Pancreas (tissue), 10 donors: ENCODE data around the gene ACAD11. TPM values are rescaled to one million over a fixed set of nuclear protein-coding genes. Genes with fewer than 3 reads are reported as not detected.

Experiments
- ATAC-seq, 4 donors: fragments of 200-7000 bp; cut with Tn5 transposase; one replicate each; pipeline versions ENCODE4 v1.8.0 to v1.9.1; 2020; ENCODE audit warnings: mild to moderate bottlenecking in 4 of 4, moderate library complexity in 4 of 4
- DNase-seq, 6 donors: peaks; one replicate each; pipeline ENCODE4 v3.0.0-alpha.2; 2020
- FAIRE-seq: peaks from 2 replicates; lab custom pipeline; 2012; peaks lifted over from hg19 to GRCh38; lab: Jason Lieb, UNC
- H3K27ac ChIP-seq, 4 donors: fragments of 200-600 bp; sonication (generic); 1 replicate in 3 of 4; 2 replicates in 1 of 4; pipeline versions ENCODE4 v1.5.0 to v1.8.0; 2020
- H3K27me3 ChIP-seq, 4 donors: fragments of 200-600 bp; one replicate each; pipeline ENCODE4 v1.8.0; 2021
- H3K36me3 ChIP-seq, 3 donors: fragments of 200-600 bp; sonication (generic) in 1 of 3; one replicate each; pipeline versions ENCODE4 v1.5.0 to v1.8.0; 2020 to 2021
- H3K4me1 ChIP-seq, 3 donors: fragments of 200-600 bp; one replicate each; pipeline ENCODE4 v1.8.0; 2021
- H3K4me3 ChIP-seq, 4 donors: fragments of 200-600 bp; sonication (generic) in 2 of 4; one replicate each; pipeline versions ENCODE4 v1.5.0 to v1.8.0; 2020 to 2021
- H3K9me3 ChIP-seq, 4 donors: fragments of 200-600 bp; one replicate each; pipeline ENCODE4 v1.8.0; 2021
- WGBS, 2 donors: extraction: QIAGEN DNeasy Blood & Tissue Kit; methylation state at CpG; one replicate each; pipeline ENCODE4 v1.1.7; 2013; 5-methylcytosine and 5-hydroxymethylcytosine counted together
- intact Hi-C, 3 donors: fragments of 100-400 bp; cut with DNase I; formaldehyde crosslinking; loops; one replicate each; pipeline versions ENCODE4 v1.11.1 to v1.14.2; 2022
- polyA plus RNA-seq, 2 donors: library from polyadenylated mRNA; stranded (reverse); fragments of 200-250 nt; gene quantifications; one replicate each; pipeline ENCODE4 v1.2.3, GENCODE V29; 2013
- total RNA-seq, 6 donors: library from RNA; stranded (reverse); fragmentation: NEBNext Ultra II Directional in 4 of 6; extraction: Animal tissue kit (Norgen Biotek cat#: 25700) in 4 of 6; gene quantifications; one replicate each; pipeline versions ENCODE4 v1.2.1 to v1.2.4, GENCODE V29; 2021 to 2023
- TF ChIP-seq, protein P1 (sequence below), 4 donors: fragments of 200-600 bp; sonication (generic) in 3 of 4; IDR thresholded peaks; one replicate each; pipeline versions ENCODE4 v1.5.0 to v1.8.0; 2021; ENCODE audit warnings: antibody characterized with exemption in 4 of 4
- donor health status: healthy with polysubstance abuse.
- donor health status: DM: no; HTN: no; CAD: no; lungs with moderate emphysema.
- donor health status: DM: no; HTN: no; CAD: no.
- donor health status: control.
- donor health status: control.
- donor health status: Bipolar disorder and iron deficiency.
- donor health status: DM: yes; HTN: yes; CAD: no.
- donor health status: DM: no; HTN: no; CAD: no.
- donor health status: DM: no; HTN: no; CAD: no.
- donor health status: DM: yes; HTN: yes; CAD: no.

Gene ACAD11
- total and polyA plus RNA-seq, 8 donors, result 6.6 to 31.7 (median 12.4) TPM

- no peak overlapping the region for H3K4me3 ChIP-seq
- TF ChIP-seq, protein P1, sequence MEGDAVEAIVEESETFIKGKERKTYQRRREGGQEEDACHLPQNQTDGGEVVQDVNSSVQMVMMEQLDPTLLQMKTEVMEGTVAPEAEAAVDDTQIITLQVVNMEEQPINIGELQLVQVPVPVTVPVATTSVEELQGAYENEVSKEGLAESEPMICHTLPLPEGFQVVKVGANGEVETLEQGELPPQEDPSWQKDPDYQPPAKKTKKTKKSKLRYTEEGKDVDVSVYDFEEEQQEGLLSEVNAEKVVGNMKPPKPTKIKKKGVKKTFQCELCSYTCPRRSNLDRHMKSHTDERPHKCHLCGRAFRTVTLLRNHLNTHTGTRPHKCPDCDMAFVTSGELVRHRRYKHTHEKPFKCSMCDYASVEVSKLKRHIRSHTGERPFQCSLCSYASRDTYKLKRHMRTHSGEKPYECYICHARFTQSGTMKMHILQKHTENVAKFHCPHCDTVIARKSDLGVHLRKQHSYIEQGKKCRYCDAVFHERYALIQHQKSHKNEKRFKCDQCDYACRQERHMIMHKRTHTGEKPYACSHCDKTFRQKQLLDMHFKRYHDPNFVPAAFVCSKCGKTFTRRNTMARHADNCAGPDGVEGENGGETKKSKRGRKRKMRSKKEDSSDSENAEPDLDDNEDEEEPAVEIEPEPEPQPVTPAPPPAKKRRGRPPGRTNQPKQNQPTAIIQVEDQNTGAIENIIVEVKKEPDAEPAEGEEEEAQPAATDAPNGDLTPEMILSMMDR (IDR thresholded peaks at IDR 0.05), result no peak
- no peaks in the 10 kb centered on the region for H3K9me3 ChIP-seq
- H3K27me3 ChIP-seq, result no peaks in the 10 kb centered on the region
- H3K4me1 ChIP-seq, result peaks cover 5 to 8% (median 7%) of the 10 kb centered on the region in 3 donors
- 73 to 89% methylated on average over 1 of the region's 1 CpG for WGBS, 2 donors
- no peak overlapping the region for H3K27ac ChIP-seq
- ATAC-seq (no peak), FAIRE-seq (no peak), DNase-seq (no peak)
- no peaks in the 10 kb centered on the region for H3K36me3 ChIP-seq
- intact Hi-C loops, result loop anchor here in 2 of 3 donors (5.0 to 10.0 kb wide), 2 partner anchors 105 to 108 kb away; no protein-coding TSS in a partner anchor
Measured at GRCh38 chr3:132537297-132537696, 122.3 kb downstream of the ACAD11 start.

DNA sequence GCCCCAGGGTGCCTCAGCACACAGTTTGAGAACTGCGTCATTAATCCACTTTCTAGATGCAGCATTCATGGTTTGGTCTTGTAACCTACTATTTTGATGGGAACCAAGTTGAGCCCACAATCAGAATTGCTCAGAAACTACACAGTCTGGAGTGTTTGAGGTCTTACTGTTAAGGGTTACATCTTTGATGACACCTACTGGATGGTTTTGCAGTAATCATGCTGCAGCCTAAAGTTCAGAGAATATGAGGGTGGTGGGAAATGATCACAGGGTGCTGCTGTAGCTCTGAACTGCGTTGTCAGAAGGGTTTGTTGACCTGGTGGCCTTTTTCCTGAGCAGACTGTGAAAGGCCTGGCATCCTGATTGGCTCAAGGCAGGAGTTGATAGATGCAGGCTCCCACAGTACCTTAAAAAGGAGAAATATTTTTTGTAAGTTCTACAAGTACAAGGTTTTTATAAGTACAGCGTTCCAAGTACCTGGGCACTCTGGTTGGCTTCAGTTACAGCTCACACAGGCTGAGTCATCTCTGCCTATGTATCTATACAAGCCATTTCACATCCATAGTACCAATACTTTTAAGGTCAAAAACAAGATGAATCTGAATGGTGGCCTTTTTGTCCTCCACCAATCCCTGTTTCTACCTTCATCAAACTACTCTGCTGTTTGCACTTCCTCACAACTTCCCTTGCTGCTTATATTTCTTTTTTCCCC lies 123.0 kb downstream of the ACAD11 start:
- TF ChIP-seq, protein P1 (IDR thresholded peaks at IDR 0.05), result no peak
- 73 to 81% methylated on average over 3 of the region's 3 CpGs for WGBS, 2 donors
- no peak overlapping the region for H3K27ac ChIP-seq

GRCh38 chr3:132535575-132536441 lies 123.8 kb downstream of the ACAD11 start:
- Histone ChIP-seq H3K4me3 (no peak overlapping the region), H3K27me3 (no peaks in the 10 kb centered on the region), H3K9me3 (no peaks in the 10 kb centered on the region), H3K27ac (no peak overlapping the region), H3K36me3 (no peaks in the 10 kb centered on the region), H3K4me1 (peaks cover 5 to 8% (median 7%) of the 10 kb centered on the region in 3 donors)
- ATAC-seq (peak; percentile 83 to 94 (median 90)), FAIRE-seq (no peak), DNase-seq (peak in 4 of 6 donors; percentile 46 to 75 (median 58))
- intact Hi-C loops, result loop anchor here in 2 of 3 donors (5.0 to 10.0 kb wide), 2 partner anchors 106 to 109 kb away; no protein-coding TSS in a partner anchor
- TF ChIP-seq, protein P1 (IDR thresholded peaks at IDR 0.05), result peak; percentile 27 to 58 (median 48)
- WGBS, 2 donors, result 28 to 34% methylated on average over 7 of the region's 7 CpGs

More for the DNA sequence above, 123.0 kb downstream of the ACAD11 start:
- Histone ChIP-seq H3K4me3 (no peak overlapping the region), H3K9me3 (no peaks in the 10 kb centered on the region), H3K27me3 (no peaks in the 10 kb centered on the region), H3K4me1 (peaks cover 5 to 8% (median 7%) of the 10 kb centered on the region in 3 donors), H3K36me3 (no peaks in the 10 kb centered on the region)
- FAIRE-seq, result no peak
- DNase-seq, result no peak
- ATAC-seq, result peak in 2 of 4 donors; percentile 6 to 11
- intact Hi-C loops, result loop anchor here in 2 of 3 donors (5.0 to 10.0 kb wide), 2 partner anchors 106 to 108 kb away; no protein-coding TSS in a partner anchor

- ATAC-seq (no peak), FAIRE-seq (no peak), DNase-seq (no peak)
- Histone ChIP-seq H3K4me3 (no peak overlapping the region), H3K4me1 (no peaks in the 10 kb centered on the region), H3K9me3 (no peaks in the 10 kb centered on the region), H3K27me3 (no peaks in the 10 kb centered on the region), H3K27ac (no peak overlapping the region), H3K36me3 (peaks cover 0 to 28% (median 0%) of the 10 kb centered on the region in 3 donors)
- 80 to 87% methylated on average over 3 of the region's 3 CpGs for WGBS, 2 donors
- intact Hi-C loops, result loop anchor here in 2 of 3 donors (5.0 to 10.0 kb wide), 2 partner anchors 114 to 117 kb away; no protein-coding TSS in a partner anchor
- TF ChIP-seq, protein P1 (IDR thresholded peaks at IDR 0.05), result no peak
Measured at GRCh38 chr3:132530624-132531023, 129.0 kb downstream of the ACAD11 start.
